Measurements from ENCODE around the gene PSG4.
"Not testable (repeated sequence)": the region's sequence is repeated elsewhere in the genome, so short reads cannot be mapped to it uniquely, and the experiment has no call there.

The PSG4 gene

GRCh38 chr19:43197666-43198397, 7.6 kb downstream of the PSG4 start:
- not testable (repeated sequence) for DNase-seq

GRCh38 chr19:43194397-43194796, 11.0 kb downstream of the PSG4 start:
- DNase-seq: not testable (repeated sequence)

GRCh38 chr19:43192381-43193155, 12.9 kb downstream of the PSG4 start:
- DNase-seq: not testable (repeated sequence)

- DNase-seq: not testable (repeated sequence)
Observed at GRCh38 chr19:43188092-43188491, 17.3 kb downstream of the PSG4 start.

- not testable (repeated sequence) for DNase-seq
Observed at GRCh38 chr19:43186311-43186935, 19.0 kb downstream of the PSG4 start, which contains the start of gene PSG5. TSS of gene PSG5 (minus strand) at chr19:43186536. CDS start at chr19:43186405, 131 bp downstream.

GRCh38 chr19:43181869-43182771, 23.3 kb downstream of the PSG4 start:
- not testable (repeated sequence) for DNase-seq

- not testable (repeated sequence) for DNase-seq
Observed at GRCh38 chr19:43179569-43180147, 25.8 kb downstream of the PSG4 start.

GRCh38 chr19:43178577-43178976, 26.9 kb downstream of the PSG4 start:
- DNase-seq: not testable (repeated sequence)

GRCh38 chr19:43165906-43166305, 39.5 kb downstream of the PSG4 start:
- not testable (repeated sequence) for DNase-seq

GRCh38 chr19:43163135-43163534, 42.3 kb downstream of the PSG4 start:
- not testable (repeated sequence) for DNase-seq

- DNase-seq: not testable (repeated sequence)
Observed at GRCh38 chr19:43162261-43162660, 43.2 kb downstream of the PSG4 start.

GRCh38 chr19:43152214-43152613, 53.2 kb downstream of the PSG4 start:
- DNase-seq: no peak

- DNase-seq: not testable (repeated sequence)
Observed at GRCh38 chr19:43149788-43150187, 55.6 kb downstream of the PSG4 start.

- DNase-seq: no peak
Observed at GRCh38 chr19:43148233-43148632, 57.2 kb downstream of the PSG4 start.

Data from effector CD4-positive, alpha-beta T cell (primary cell).